HUES64 (cell line): ENCODE measurements around the gene JMJD7.

Source experiments
- H3K27ac ChIP-seq: 2 replicates; pipeline ENCODE4 v1.7.0; 2013; ENCODE audit warnings: low read depth, low read length, inconsistent platforms
- H3K27me3 ChIP-seq: 2 replicates; pipeline ENCODE4 v1.6.1; 2013; ENCODE audit warnings: mild to moderate bottlenecking, low read length; ENCODE audit not compliant: insufficient read depth
- H3K36me3 ChIP-seq: 2 replicates; pipeline ENCODE4 v1.6.1; 2013; ENCODE audit warnings: mild to moderate bottlenecking, low read length; ENCODE audit not compliant: insufficient read depth
- H3K4me1 ChIP-seq: 2 replicates; pipeline ENCODE4 v1.6.1; 2013; ENCODE audit warnings: mild to moderate bottlenecking, low read length, moderate library complexity; ENCODE audit not compliant: insufficient read depth
- H3K4me3 ChIP-seq: 2 replicates; pipeline ENCODE4 v1.5.1; 2013; ENCODE audit warnings: mild to moderate bottlenecking, low read length, moderate library complexity
- H3K9ac ChIP-seq: 2 replicates; pipeline ENCODE4 v1.6.1; 2013; ENCODE audit warnings: mild to moderate bottlenecking, low read depth, low read length
- H3K9me3 ChIP-seq: 2 replicates; pipeline ENCODE4 v1.6.1; 2013; ENCODE audit warnings: low read depth, low read length; ENCODE audit not compliant: insufficient read depth
- WGBS: fragments of 150-250, 120-280 bp; methylation state at CpG from one replicate; pipeline ENCODE4 v1.1.7; 2013; ENCODE audit warnings: missing lambda C conversion rate; 5-methylcytosine and 5-hydroxymethylcytosine counted together

JMJD7 gene

DNA sequence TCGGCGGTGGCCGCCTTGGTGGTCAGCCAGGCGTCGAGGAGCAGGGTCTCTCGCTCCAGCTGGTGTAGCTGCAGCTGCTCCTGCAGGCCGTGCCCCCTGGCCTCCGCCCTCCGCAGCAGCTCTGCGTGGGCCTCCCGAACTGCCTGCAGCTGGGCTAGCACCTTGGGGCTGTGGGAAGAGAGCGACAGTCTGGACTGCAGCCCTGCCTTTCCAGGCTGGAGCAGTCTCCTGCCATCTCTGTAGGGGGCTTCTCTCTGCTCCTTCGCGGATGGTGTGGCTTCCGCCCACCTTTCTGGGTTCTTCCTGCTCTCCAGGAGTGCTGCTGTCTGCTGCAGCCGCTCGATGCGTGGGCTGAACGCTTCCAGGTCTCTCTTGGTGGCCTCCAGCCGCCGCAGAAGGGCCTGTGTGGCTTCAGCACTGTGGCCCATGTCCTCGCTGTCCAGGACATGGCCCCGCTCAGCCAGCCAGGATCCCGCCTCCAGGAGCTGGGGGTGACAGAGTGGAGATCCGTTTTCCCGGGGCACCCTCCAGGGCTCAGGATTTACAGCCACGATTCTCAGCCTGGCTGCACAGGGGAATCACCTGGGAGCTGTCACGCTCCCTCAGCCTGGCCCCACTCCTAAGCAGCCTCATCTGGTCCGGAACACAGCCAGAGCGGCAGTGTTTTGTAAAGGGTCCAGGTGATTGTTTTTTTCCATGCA lies 27.5 kb downstream of the JMJD7 start:
- no peak overlapping the region for H3K27ac ChIP-seq
- no peaks in the 10 kb centered on the region for H3K9me3 ChIP-seq
- H3K36me3 ChIP-seq: no peaks in the 10 kb centered on the region
- H3K4me1 ChIP-seq: 0 out of 2 replicates have a peak, but pooled peaks cover 2% of the 10 kb centered on the region
- H3K4me3 ChIP-seq: no peak overlapping the region
- WGBS: 77% methylated on average over 30 of the region's 30 CpGs
- no peaks in the 10 kb centered on the region for H3K27me3 ChIP-seq
- H3K9ac ChIP-seq: no peak overlapping the region

GRCh38 chr15:41856262-41856661 lies 28.4 kb downstream of the JMJD7 start:
- Histone ChIP-seq H3K36me3 (no peaks in the 10 kb centered on the region), H3K27ac (no peak overlapping the region)
- 94% methylated on average over 17 of the region's 17 CpGs for WGBS

DNA sequence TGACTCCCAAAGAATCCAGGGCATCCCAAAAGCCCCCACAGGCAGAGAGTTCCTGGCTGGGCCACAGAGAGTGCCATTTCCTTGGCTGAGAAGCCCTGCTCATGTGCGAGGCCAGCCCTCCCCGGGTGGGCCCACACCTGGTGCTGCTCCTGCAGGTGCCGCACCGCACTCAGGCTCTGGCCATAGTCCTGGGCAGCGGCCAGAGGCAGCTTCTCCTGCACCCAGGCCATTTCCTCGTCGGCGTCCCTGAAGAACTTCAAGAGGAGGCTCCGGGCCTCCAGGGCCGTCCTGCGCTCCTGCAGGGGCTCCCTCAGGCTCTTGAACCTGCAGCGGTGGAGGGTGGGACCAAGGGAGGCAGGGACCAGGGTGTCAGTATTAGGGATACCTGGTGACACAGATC lies 28.8 kb downstream of the JMJD7 start:
- Histone ChIP-seq H3K9ac (no peak overlapping the region), H3K4me3 (no peak overlapping the region), H3K36me3 (no peaks in the 10 kb centered on the region), H3K4me1 (0 out of 2 replicates have a peak, but pooled peaks cover 2% of the 10 kb centered on the region), H3K9me3 (no peaks in the 10 kb centered on the region), H3K27ac (no peak overlapping the region), H3K27me3 (no peaks in the 10 kb centered on the region)
- 94% methylated on average over 12 of the region's 12 CpGs for WGBS

More at GRCh38 chr15:41856262-41856661, 28.4 kb downstream of the JMJD7 start:
- Histone ChIP-seq H3K9me3 (no peaks in the 10 kb centered on the region), H3K4me3 (no peak overlapping the region), H3K27me3 (no peaks in the 10 kb centered on the region), H3K4me1 (0 out of 2 replicates have a peak, but pooled peaks cover 2% of the 10 kb centered on the region), H3K9ac (no peak overlapping the region)

- Histone ChIP-seq H3K36me3 (no peaks in the 10 kb centered on the region), H3K27me3 (no peaks in the 10 kb centered on the region), H3K9ac (no peak overlapping the region), H3K9me3 (no peaks in the 10 kb centered on the region), H3K27ac (no peak overlapping the region), H3K4me3 (no peak overlapping the region), H3K4me1 (0 out of 2 replicates have a peak, but pooled peaks cover 2% of the 10 kb centered on the region)
- 96% methylated on average over 9 of the region's 9 CpGs for WGBS
Observed at GRCh38 chr15:41857316-41857715, 29.4 kb downstream of the JMJD7 start.

DNA sequence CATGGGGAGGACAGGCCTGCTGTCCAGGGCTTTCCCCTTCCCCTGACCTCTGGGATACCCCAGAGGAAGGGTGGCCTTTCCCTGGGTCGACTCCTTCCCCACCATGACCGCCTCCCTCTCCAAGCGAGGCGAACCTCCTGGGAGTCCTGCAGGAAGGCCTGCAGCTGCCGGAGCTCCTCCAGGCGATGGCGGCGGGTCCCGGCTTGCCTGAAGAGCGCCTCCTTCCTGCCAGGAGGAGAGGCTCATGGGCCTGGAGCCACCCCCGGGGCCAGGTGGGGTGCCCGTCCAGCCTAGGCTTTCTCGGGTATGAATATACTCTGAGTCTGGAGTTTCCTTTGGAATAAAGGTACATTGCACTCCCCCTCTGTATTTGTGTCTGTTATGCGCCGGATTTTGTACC lies 30.9 kb downstream of the JMJD7 start:
- Histone ChIP-seq H3K27me3 (no peaks in the 10 kb centered on the region), H3K4me3 (no peak overlapping the region), H3K4me1 (0 out of 2 replicates have a peak, but pooled peaks cover 2% of the 10 kb centered on the region), H3K36me3 (no peaks in the 10 kb centered on the region), H3K9ac (no peak overlapping the region), H3K27ac (no peak overlapping the region), H3K9me3 (no peaks in the 10 kb centered on the region)
- 90% methylated on average over 15 of the region's 15 CpGs for WGBS

GRCh38 chr15:41860049-41860828 lies 32.3 kb downstream of the JMJD7 start:
- Histone ChIP-seq H3K27me3 (no peaks in the 10 kb centered on the region), H3K4me3 (no peak overlapping the region), H3K9ac (no peak overlapping the region), H3K36me3 (no peaks in the 10 kb centered on the region), H3K4me1 (no peaks in the 10 kb centered on the region), H3K27ac (no peak overlapping the region), H3K9me3 (no peaks in the 10 kb centered on the region)
- 85% methylated on average over 15 of the region's 15 CpGs for WGBS

DNA sequence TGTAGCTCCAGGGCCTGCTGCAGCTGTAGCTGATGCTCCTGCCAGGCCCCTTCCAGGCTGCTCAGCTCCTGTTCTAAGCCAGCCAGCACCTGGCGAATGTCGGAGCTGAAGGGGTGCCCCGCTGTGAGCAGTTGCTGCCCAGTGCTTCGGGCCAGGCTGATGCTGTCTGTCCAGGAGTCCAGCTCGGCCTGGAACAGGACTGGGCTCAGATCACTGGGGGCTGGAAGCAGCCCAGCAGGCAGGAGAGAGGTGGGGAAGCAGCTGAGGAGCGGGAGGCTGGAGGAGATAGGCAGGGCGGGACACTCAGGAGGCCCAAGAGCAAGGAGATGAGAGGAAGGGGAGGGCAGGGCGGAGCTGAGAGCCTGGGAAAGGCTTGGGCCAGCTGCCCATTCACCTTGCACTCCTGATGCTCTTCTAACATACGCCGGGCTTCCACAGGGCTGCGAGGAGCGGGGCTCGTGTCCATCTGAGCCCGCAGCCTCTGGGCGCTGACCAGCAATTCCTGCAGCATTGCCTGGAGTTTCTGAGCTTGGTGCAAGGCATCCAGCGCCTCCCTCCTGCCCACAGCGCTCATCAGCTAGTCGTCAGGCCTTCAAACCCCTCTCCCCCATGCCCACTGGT lies 34.0 kb downstream of the JMJD7 start:
- 87% methylated on average over 18 of the region's 18 CpGs for WGBS
- H3K9ac ChIP-seq: no peak overlapping the region
- no peak overlapping the region for H3K27ac ChIP-seq

DNA sequence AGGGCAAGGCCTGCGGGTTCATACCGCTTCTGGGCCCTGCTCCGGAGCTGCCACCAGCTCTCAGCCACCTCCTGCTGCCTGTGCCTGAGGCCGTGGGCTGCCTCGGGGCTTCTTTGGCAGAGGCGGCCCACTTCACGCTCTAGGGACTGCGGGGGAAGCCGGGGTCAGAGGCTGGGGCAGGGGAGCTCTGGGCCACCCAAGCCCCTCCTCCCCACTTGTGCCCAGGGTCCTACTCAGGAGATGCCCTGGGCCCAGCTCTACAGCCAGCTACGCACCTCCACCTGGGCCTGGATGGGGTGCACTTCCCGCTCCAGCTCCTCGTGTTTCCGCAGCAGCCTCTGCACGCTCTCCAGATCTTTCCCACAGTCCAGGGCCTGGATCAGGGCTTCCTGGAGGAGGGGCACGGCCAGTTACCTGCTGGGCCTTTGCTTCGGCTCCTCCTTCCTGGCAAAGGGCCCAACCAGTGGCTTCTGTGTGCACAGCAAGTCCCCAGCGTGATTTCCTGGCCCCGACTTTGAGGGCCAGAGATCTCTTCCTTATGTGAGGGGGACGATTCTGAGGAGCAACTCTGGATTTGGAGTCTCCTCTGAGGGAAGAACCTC lies 34.7 kb downstream of the JMJD7 start:
- H3K9ac ChIP-seq: no peak overlapping the region

More for the DNA sequence above, 34.0 kb downstream of the JMJD7 start:
- Histone ChIP-seq H3K4me3 (no peak overlapping the region), H3K36me3 (no peaks in the 10 kb centered on the region), H3K4me1 (no peaks in the 10 kb centered on the region), H3K27me3 (no peaks in the 10 kb centered on the region), H3K9me3 (no peaks in the 10 kb centered on the region)

GRCh38 chr15:41865490-41866055 lies 37.7 kb downstream of the JMJD7 start:
- Histone ChIP-seq H3K9ac (no peak overlapping the region), H3K9me3 (no peaks in the 10 kb centered on the region), H3K4me3 (no peak overlapping the region), H3K36me3 (no peaks in the 10 kb centered on the region), H3K4me1 (no peaks in the 10 kb centered on the region), H3K27me3 (no peaks in the 10 kb centered on the region), H3K27ac (no peak overlapping the region)
- WGBS: 94% methylated on average over 18 of the region's 18 CpGs

More for the DNA sequence above, 34.7 kb downstream of the JMJD7 start:
- no peak overlapping the region for H3K27ac ChIP-seq
- H3K36me3 ChIP-seq: no peaks in the 10 kb centered on the region
- H3K9me3 ChIP-seq: no peaks in the 10 kb centered on the region
- no peaks in the 10 kb centered on the region for H3K4me1 ChIP-seq
- no peaks in the 10 kb centered on the region for H3K27me3 ChIP-seq
- no peak overlapping the region for H3K4me3 ChIP-seq
- 74% methylated on average over 19 of the region's 19 CpGs for WGBS

DNA sequence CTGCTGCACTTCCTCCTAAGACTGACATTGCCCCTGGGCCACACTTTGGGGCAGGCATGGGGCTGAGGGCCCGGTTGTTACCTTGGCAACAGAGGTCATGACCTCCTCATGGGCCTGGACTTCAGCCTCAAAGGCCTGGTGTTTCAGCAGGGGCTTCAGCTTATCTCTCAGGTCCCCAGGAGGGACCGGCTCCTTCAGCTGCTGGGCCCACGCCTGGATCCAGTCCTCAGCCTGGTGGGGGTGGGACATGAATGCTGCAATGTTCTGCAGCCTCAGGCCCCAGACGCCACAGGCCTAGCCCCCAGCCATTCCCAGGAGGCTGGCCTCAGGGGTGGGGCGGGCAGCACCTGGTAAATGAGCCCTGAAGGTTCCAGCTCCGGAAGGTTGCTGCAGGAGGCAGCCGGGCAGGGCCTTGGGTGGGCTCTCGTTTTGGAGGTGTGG lies 38.4 kb downstream of the JMJD7 start:
- no peaks in the 10 kb centered on the region for H3K27me3 ChIP-seq
- 76% methylated on average over 8 of the region's 8 CpGs for WGBS
- H3K9ac ChIP-seq: no peak overlapping the region
- no peaks in the 10 kb centered on the region for H3K36me3 ChIP-seq
- no peaks in the 10 kb centered on the region for H3K9me3 ChIP-seq
- no peak overlapping the region for H3K27ac ChIP-seq
- H3K4me3 ChIP-seq: no peak overlapping the region
- no peaks in the 10 kb centered on the region for H3K4me1 ChIP-seq
